Common myeloid progenitor, CD34-positive (primary cell): ENCODE measurements around the gene MAP2K2.

ENCODE experiments used
- CTCF ChIA-PET: fragments of 350-600 bp; sonication (Branson Sonifier 250); formaldehyde crosslinking; loops from one replicate; lab custom pipeline; 2021; ENCODE audit warnings: antibody characterized with exemption; lab: Charles Lee
- POLR2A ChIA-PET: fragments of 350-600 bp; sonication (Branson Sonifier 250); formaldehyde crosslinking; loops from one replicate; lab custom pipeline; 2021; ENCODE audit warnings: antibody characterized with exemption; lab: Charles Lee
- DNase-seq, 3 donors: peaks; one replicate each; pipeline versions ENCODE4 v3.0.0 to v3.0.0-alpha.2; 2013
- H3K27ac ChIP-seq, 2 experiments: 1 replicate in 1 of 2; 2 replicates in 1 of 2; pipeline ENCODE4 v1.7.0; 2013; ENCODE audit warnings: inconsistent platforms in 2 of 2, low read length in 2 of 2, mild to moderate bottlenecking in 2 of 2, low read depth in 1 of 2, moderate library complexity in 1 of 2; ENCODE audit not compliant: severe bottlenecking in 2 of 2, insufficient read depth in 1 of 2, poor library complexity in 1 of 2
- H3K27me3 ChIP-seq, 5 experiments: replicated peaks in 2 of 5; 1 replicate in 3 of 5; 2 replicates in 2 of 5; pipeline versions ENCODE4 v1.6.1 to v1.7.0; 2013; ENCODE audit warnings: low read length in 4 of 5, mild to moderate bottlenecking in 2 of 5, moderate library complexity in 2 of 5, inconsistent platforms in 1 of 5; ENCODE audit not compliant: insufficient read depth in 5 of 5, control insufficient read depth in 4 of 5
- H3K36me3 ChIP-seq, 4 experiments: 1 replicate in 2 of 4; 2 replicates in 2 of 4; pipeline versions ENCODE4 v1.6.1 to v1.7.0; 2013; ENCODE audit warnings: low read length in 3 of 4, control low read depth in 1 of 4, mild to moderate bottlenecking in 1 of 4; ENCODE audit not compliant: control insufficient read depth in 4 of 4, insufficient read depth in 4 of 4
- H3K4me1 ChIP-seq, 4 experiments: 1 replicate in 3 of 4; 2 replicates in 1 of 4; pipeline versions ENCODE4 v1.6.1 to v1.7.1; 2013; ENCODE audit warnings: low read length in 3 of 4, mild to moderate bottlenecking in 3 of 4, control low read depth in 1 of 4, inconsistent platforms in 1 of 4, moderate library complexity in 1 of 4; ENCODE audit not compliant: control insufficient read depth in 4 of 4, insufficient read depth in 4 of 4; ENCODE audit errors: control extremely low read depth in 1 of 4
- H3K4me3 ChIP-seq, 7 experiments: 1 replicate in 4 of 7; 2 replicates in 3 of 7; pipeline versions ENCODE4 v1.5.1 to v1.7.0; 2013; ENCODE audit warnings: mild to moderate bottlenecking in 7 of 7, low read length in 6 of 7, moderate library complexity in 6 of 7, inconsistent platforms in 2 of 7, low read depth in 2 of 7, control low read depth in 1 of 7; ENCODE audit not compliant: insufficient read depth in 4 of 7, control insufficient read depth in 1 of 7; ENCODE audit errors: extremely low read depth in 1 of 7
- H3K9me3 ChIP-seq, 5 experiments: 1 replicate in 4 of 5; 2 replicates in 1 of 5; pipeline versions ENCODE4 v1.6.1 to v1.7.1; 2013; ENCODE audit warnings: low read length in 4 of 5, mild to moderate bottlenecking in 2 of 5, inconsistent platforms in 1 of 5, low read depth in 1 of 5, moderate library complexity in 1 of 5; ENCODE audit not compliant: control insufficient read depth in 4 of 5, insufficient read depth in 2 of 5; ENCODE audit errors: control extremely low read depth in 1 of 5
- WGBS: methylation state at CpG from one replicate; pipeline ENCODE4 v1.1.5; 2013; ENCODE audit not compliant: insufficient coverage; 5-methylcytosine and 5-hydroxymethylcytosine counted together

MAP2K2 gene

GRCh38 chr19:4082172-4082571 lies 41.8 kb downstream of the MAP2K2 start:
- 92% methylated on average over 7 of the region's 9 CpGs for WGBS
- DNase-seq = no peak
- H3K9me3 ChIP-seq = no peaks in the 10 kb centered on the region
- peaks cover 4 to 48% (median 42%) of the 10 kb centered on the region in 4 experiments for H3K4me1 ChIP-seq
- no peak overlapping the region for H3K27ac ChIP-seq
- no peaks in the 10 kb centered on the region for H3K36me3 ChIP-seq
- ChIA-PET CTCF (interaction anchor here (1.1 kb wide), 1 partner anchor 58 kb away, joined by 3 read pairs; no protein-coding TSS in a partner anchor), POLR2A (no interaction called here)
- no peaks in the 10 kb centered on the region for H3K27me3 ChIP-seq
- no peak overlapping the region for H3K4me3 ChIP-seq

GRCh38 chr19:4081441-4082129 lies 42.3 kb downstream of the MAP2K2 start:
- no peaks in the 10 kb centered on the region for H3K36me3 ChIP-seq
- DNase-seq = no peak
- POLR2A ChIA-PET = interaction anchor here (0.6 kb wide), 1 partner anchor 728 kb away, joined by 3 read pairs; no protein-coding TSS in a partner anchor
- H3K4me1 ChIP-seq = peaks cover 4 to 52% (median 46%) of the 10 kb centered on the region in 4 experiments
- no peak overlapping the region for H3K27ac ChIP-seq
- H3K4me3 ChIP-seq = no peak overlapping the region
- 41% methylated on average over 2 of the region's 2 CpGs for WGBS
- CTCF ChIA-PET = interaction anchor here (1.1 kb wide), 1 partner anchor 58 kb away, joined by 3 read pairs; no protein-coding TSS in a partner anchor
- no peaks in the 10 kb centered on the region for H3K27me3 ChIP-seq
- H3K9me3 ChIP-seq = no peaks in the 10 kb centered on the region

GRCh38 chr19:4080473-4080872 lies 43.4 kb downstream of the MAP2K2 start:
- ChIA-PET CTCF (no interaction called here), POLR2A (no interaction called here)
- no peak overlapping the region for H3K4me3 ChIP-seq
- 71% methylated on average over 4 of the region's 6 CpGs for WGBS
- H3K27ac ChIP-seq = no peak overlapping the region
- H3K36me3 ChIP-seq = no peaks in the 10 kb centered on the region
- peaks cover 4 to 51% (median 44%) of the 10 kb centered on the region in 4 experiments for H3K4me1 ChIP-seq
- H3K9me3 ChIP-seq = no peaks in the 10 kb centered on the region
- no peak for DNase-seq
- H3K27me3 ChIP-seq = no peaks in the 10 kb centered on the region

- H3K27me3 ChIP-seq = no peaks in the 10 kb centered on the region
- ChIA-PET CTCF (no interaction called here), POLR2A (no interaction called here)
- peak; percentile 44 to 81 (median 74) for DNase-seq
- peak overlapping the region; percentile 33 to 82 for H3K27ac ChIP-seq
- no peaks in the 10 kb centered on the region for H3K36me3 ChIP-seq
- H3K9me3 ChIP-seq = no peaks in the 10 kb centered on the region
- WGBS = 15% methylated on average over 16 of the region's 33 CpGs
- H3K4me1 ChIP-seq = peaks cover 4 to 39% (median 27%) of the 10 kb centered on the region in 4 experiments
- H3K4me3 ChIP-seq = peak overlapping the region; percentile 48 to 82 (median 63)
Measured at GRCh38 chr19:4077800-4078684, 45.9 kb downstream of the MAP2K2 start.

- peak overlapping the region in 1 of 2 experiments; percentile 36 for H3K27ac ChIP-seq
- DNase-seq = no peak
- H3K4me1 ChIP-seq = peaks cover 4 to 32% (median 22%) of the 10 kb centered on the region in 4 experiments
- ChIA-PET POLR2A (no interaction called here), CTCF (interaction anchor here (1.4 kb wide), 1 partner anchor 13 kb away, joined by 6 read pairs; no protein-coding TSS in a partner anchor)
- 93% methylated on average over 2 of the region's 3 CpGs for WGBS
- H3K4me3 ChIP-seq = peak overlapping the region in 3 of 7 experiments; percentile 48 to 82 (median 74)
- no peaks in the 10 kb centered on the region for H3K9me3 ChIP-seq
- H3K36me3 ChIP-seq = no peaks in the 10 kb centered on the region
- H3K27me3 ChIP-seq = no peaks in the 10 kb centered on the region
Measured at GRCh38 chr19:4077007-4077374, 46.9 kb downstream of the MAP2K2 start.

- H3K27me3 ChIP-seq = no peaks in the 10 kb centered on the region
- no peaks in the 10 kb centered on the region for H3K9me3 ChIP-seq
- H3K36me3 ChIP-seq = no peaks in the 10 kb centered on the region
- DNase-seq = no peak
- WGBS = 66% methylated on average over 7 of the region's 9 CpGs
- H3K4me1 ChIP-seq = peaks cover 4 to 30% (median 21%) of the 10 kb centered on the region in 4 experiments
- POLR2A ChIA-PET = no interaction called here
- CTCF ChIA-PET = interaction anchor here (0.9 kb wide), 1 partner anchor 8 kb away, joined by 3 read pairs; no protein-coding TSS in a partner anchor
- H3K27ac ChIP-seq = no peak overlapping the region
- H3K4me3 ChIP-seq = no peak overlapping the region
Measured at GRCh38 chr19:4075373-4075772, 48.5 kb downstream of the MAP2K2 start.
